ACHN (cell line): ENCODE results near the gene GIPC1.
"Not testable (repeated sequence)": the region's sequence is repeated elsewhere in the genome, so short reads cannot be mapped to it uniquely, and the experiment has no call there.

Experiments used
- DNase-seq: peaks from one replicate; pipeline ENCODE4 v3.0.0-alpha.2; 2015
- in situ Hi-C: cut with HindIII; loops from 2 replicates; pipeline ENCODE4 v1.10.0; 2017; ENCODE audit warnings: low sequenced_read_pairs, low pct_ligation_motif_present, low pct_unique_long_range_greater_than_20kb

GIPC1 gene

DNA sequence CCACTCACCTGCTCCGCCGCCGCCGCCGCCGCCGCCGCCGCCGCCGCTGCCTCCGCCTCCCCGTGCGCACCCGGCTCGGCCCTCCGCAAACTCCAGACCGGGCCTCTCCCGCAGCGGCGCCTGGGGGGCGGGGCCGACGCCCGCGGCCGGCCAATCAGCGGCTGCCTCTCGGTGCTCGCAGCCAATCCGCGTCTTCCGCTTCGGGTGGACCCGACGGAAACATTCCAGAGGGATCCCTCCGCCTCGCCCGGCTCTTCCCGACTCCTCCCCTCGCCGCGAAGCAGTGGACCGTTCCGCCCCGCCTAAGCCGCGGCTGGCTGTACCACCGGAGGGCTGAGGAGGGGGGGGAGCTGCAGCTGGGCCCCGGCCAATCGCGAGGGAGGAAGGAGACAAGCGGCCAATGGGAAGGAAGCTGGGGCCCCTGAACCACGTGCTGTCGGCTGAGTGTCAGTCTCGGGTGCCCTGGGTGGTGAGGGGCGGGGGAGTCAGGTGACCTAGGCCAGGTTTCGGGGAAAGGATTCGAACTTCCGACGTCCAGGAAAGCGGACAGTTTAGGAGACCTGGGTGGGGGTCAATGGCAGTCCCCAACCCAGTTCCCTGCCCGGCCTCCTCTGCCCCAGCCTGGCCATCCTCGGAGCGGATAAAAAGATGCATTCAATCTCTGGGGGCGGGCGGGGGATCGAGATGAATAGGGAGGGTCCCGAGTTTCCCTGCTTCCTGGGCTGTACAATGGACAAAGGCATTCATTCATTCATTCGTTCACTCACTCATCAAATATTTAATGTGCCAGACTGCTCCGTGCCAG is at the start of gene GIPC1:
TSS of gene GIPC1 (minus strand) at position 99 of the 805 bp plus-strand sequence. CDS start 13,151 bp downstream, outside the sequence.
- in situ Hi-C loops, result no loop called here
- peak; percentile 96 for DNase-seq

DNA sequence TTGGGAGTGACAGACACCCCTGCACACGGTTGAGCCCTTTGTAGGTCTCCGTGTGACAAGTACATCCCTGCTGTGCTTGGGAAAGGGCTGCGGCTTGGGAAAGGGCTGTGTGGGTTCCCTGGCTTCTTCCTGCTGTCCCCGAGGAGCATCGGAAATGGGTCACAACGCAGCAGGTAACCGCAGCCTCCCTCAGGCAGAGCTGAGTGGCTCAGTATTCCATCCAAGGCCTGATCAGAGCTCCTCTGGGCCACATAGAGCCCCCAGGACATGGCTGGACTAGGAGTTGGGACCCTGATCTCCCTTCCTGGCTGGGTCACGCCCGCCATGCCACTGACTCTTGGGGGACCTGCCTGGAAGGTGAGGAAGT is 49.8 kb upstream of the GIPC1 start:
- in situ Hi-C loops, result no loop called here

GRCh38 chr19:14544977-14545715 is 49.2 kb upstream of the GIPC1 start:
- in situ Hi-C loops, result no loop called here
- DNase-seq, result no peak

More for the DNA sequence above, 49.8 kb upstream of the GIPC1 start:
- DNase-seq, result no peak

DNA sequence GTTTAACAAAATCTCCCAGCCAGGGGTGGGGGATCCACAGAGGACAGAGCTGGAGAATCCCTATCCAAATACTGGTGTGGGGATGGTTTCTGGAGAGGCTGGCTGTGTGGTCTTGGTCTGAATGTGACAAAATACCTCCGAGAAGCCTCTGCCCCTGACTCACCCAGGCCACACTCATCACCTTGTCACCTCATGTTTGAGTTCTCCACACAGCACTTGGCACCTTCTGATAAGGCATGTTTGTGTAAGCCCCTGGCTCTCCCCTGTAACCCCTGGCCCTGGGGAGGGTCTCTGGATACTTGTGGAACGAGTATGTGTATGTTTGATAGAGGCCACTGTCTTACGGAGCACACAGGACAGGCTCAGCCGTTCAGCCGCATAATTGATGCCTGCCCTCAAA is 48.1 kb upstream of the GIPC1 start:
- DNase-seq, result no peak
- in situ Hi-C loops, result no loop called here

GRCh38 chr19:14542711-14543328 is 46.9 kb upstream of the GIPC1 start:
- no peak for DNase-seq
- in situ Hi-C loops, result no loop called here

DNA sequence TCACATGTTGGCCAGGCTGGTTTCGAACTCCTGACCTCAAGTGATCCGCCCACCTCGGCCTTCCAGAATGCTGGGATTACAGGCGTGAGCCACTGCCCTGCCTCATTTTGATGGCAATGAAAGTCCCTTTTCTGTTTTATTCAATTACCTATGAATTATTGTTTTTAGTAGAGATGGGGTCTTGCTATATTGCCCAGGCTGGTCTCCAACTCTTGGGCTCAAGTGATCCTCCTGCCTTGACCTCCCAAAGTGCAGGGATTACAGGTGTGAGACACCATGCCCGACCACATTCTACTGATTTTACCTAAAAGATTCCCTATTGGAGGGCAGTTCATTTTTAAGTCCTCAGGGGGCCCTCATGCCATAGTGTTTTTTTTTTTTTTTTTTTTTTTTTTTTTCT is 46.1 kb upstream of the GIPC1 start:
- DNase-seq, in situ Hi-C loops: not testable (repeated sequence)

GRCh38 chr19:14540741-14541525 is 45.0 kb upstream of the GIPC1 start:
- no peak for DNase-seq
- in situ Hi-C loops, result no loop called here

- DNase-seq, result no peak
- in situ Hi-C loops, result no loop called here
These were observed 41.2 kb upstream of the GIPC1 start for GRCh38 chr19:14536926-14537692.

DNA sequence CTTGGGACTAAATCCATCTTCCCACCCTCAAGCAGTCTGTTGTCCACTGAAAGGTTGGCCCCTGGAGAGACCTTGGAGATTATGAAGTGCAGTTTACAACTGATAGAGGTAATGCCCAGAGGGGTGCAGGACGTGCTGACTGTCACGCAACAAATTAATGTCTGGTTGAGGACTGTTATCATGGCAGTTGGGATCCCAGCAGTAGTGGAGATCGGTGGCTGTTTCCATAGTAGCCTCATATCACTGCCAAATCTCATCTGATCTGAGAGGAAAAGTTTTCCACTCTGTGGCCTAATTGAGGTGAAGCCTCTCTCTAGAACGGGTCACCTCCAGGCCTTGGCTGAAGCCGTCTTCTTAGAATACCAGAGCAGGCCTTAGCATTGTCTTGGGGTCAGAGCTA is 37.5 kb upstream of the GIPC1 start:
- in situ Hi-C loops, result no loop called here
- DNase-seq, result no peak

GRCh38 chr19:14530506-14530905 is 34.6 kb upstream of the GIPC1 start:
- DNase-seq, result no peak
- in situ Hi-C loops, result no loop called here

GRCh38 chr19:14530005-14530348 is 34.0 kb upstream of the GIPC1 start:
- DNase-seq, result no peak
- in situ Hi-C loops, result no loop called here

DNA sequence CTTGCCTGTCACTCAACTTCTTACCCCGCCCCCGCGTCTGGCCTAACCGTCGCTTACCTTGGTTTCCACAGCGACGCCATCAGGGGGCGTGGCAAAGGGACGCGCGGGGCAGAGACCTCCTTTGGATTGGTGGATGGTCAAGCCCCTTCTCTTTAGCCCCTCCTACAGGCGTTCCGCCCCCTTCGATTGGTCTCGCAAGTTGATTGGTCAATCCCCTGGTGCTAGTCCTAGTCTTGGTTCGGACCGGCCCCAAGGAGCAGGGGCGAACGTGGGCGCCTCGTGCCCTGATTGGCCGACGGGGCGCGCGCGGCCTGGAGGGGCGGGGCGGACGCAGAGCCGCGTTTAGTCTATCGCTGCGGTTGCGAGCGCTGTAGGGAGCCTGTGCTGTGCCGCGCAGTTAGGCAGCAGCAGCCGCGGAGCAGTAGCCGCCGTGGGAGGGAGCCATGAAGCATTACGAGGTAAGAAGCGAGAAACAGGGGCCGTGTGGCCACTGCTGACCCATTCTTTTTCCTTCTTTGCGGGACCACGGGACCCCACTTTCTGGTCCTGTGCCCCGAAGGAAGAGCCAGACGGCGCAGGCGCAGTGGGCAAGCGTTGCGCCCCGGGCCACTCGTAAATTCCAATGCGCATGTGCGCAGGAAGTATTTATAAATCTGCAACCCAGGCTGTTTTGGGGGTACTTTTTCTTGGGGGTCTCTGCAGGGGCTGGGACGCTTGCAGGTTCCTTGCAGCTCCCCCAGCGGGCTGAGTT is 33.5 kb upstream of the GIPC1 start, which contains the start of gene TECR:
TSS of gene TECR (plus strand) at position 341 of the 751 bp plus-strand sequence. CDS start at position 444, 103 bp downstream.
- peak; percentile 99 for DNase-seq
- in situ Hi-C loops, result no loop called here

DNA sequence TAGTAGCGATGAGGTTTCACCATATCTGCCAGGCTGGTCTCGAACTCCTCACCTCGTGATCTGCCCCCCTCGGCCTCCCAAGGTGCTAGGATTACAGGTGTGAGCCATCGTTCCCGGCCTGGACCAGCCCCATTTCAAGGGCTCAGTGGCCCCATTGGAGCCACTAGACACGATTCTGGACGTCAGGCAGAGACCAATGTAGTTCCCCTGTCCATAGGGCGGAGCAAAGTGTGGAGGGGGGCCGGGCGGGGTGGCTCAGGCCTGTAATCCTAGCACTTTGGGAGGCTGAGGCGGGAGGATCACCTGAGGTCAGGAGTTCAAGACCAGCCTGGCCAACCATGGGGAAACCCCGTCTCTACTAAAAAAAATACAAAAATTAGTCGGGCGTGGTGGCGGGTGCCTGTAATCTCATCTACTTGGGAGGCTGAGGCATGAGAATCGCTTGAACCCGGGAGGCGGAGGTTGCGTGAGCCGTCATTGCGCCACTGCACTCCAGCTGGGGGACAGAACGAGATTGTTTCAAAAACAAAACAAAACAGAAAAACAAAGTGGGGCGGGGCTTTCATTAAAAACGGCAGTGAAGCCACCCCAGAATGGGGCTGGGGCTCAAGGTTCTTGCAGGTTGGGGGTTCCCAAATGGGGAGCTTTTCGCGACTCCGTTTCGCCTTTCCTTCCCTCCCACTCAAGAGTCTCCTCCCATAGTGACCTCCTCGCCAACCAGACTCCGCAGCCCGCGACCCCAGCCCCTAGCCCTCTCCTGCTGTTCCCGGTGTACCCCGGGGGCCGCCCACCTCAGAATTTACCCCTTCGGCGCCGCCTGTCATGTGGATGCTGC is 32.7 kb upstream of the GIPC1 start:
- no peak for DNase-seq
- in situ Hi-C loops, result no loop called here

GRCh38 chr19:14526423-14526822 is 30.5 kb upstream of the GIPC1 start:
- no peak for DNase-seq
- in situ Hi-C loops, result no loop called here

DNA sequence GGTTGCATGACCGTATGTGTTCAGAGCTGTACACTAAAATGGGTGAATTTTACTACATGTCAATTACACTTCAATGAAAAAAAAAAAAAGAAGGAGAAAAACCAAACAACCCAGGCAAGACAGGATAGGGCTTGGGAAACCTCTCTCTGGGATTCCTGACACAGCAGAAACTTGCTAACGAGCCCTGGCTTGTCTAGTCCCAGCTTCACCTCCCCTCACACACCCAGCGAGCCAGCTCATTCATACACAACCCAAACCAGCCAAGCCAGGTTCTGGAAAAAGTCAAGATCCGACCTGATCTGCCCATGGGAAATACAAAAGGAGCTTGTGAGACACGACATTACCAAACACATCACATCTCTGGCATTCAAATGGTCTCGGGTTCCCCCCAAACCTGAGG is 29.8 kb upstream of the GIPC1 start:
- in situ Hi-C loops, result no loop called here
- no peak for DNase-seq

DNA sequence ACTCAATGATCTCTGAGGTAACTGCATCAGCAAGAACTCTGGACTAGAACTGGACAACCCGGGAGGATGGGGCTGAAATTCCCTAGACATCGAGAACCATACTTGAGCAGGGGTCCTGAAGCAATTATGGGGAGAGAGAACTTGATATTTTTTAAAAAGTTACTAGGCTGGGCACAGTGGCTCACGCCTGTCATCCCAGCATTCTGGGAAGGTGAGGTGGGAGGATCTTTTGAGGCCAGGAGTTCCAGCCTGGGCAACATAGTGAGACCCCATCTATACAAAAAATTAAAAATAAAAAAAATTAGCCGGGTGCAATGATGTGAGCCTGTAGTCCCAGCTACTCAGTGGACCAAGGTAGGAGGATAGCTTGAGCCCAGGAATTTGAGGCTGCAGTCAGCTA is 24.6 kb upstream of the GIPC1 start:
- no peak for DNase-seq
- in situ Hi-C loops, result no loop called here
